CD4-positive, alpha-beta T cell treated with Interleukin-1 beta for 1 hour (primary cell): ENCODE data around the gene KATNBL1.

Experiments used
- DNase-seq, 2 donors: peaks; one replicate each; pipeline ENCODE4 v3.0.0-alpha.2; 2020 to 2022

Gene KATNBL1

GRCh38 chr15:34209421-34210282 is at the start of gene KATNBL1:
TSS of gene KATNBL1 (minus strand) at chr15:34210096. CDS start at chr15:34163676, 46,420 bp downstream.
- peak; percentile 95 for DNase-seq

GRCh38 chr15:34259566-34259965 is 49.7 kb upstream of the KATNBL1 start:
- DNase-seq: no peak

- DNase-seq: no peak
These were observed 48.3 kb upstream of the KATNBL1 start for GRCh38 chr15:34258151-34258550.

GRCh38 chr15:34252545-34252944 is 42.6 kb upstream of the KATNBL1 start:
- no peak for DNase-seq

- no peak for DNase-seq
These were observed 38.3 kb upstream of the KATNBL1 start for GRCh38 chr15:34248190-34248589.

GRCh38 chr15:34246276-34246976 is 36.5 kb upstream of the KATNBL1 start:
- DNase-seq: no peak

- DNase-seq: no peak
These were observed 33.3 kb upstream of the KATNBL1 start for GRCh38 chr15:34243226-34243625.

GRCh38 chr15:34242331-34242710 is 32.4 kb upstream of the KATNBL1 start:
- no peak for DNase-seq

GRCh38 chr15:34241376-34242330 is 31.8 kb upstream of the KATNBL1 start:
- peak; percentile 36 to 67 for DNase-seq

- no peak for DNase-seq
These were observed 30.6 kb upstream of the KATNBL1 start for GRCh38 chr15:34240537-34240936.

GRCh38 chr15:34239151-34239808 is 29.4 kb upstream of the KATNBL1 start:
- DNase-seq: no peak

GRCh38 chr15:34233614-34234013 is 23.7 kb upstream of the KATNBL1 start:
- DNase-seq: no peak

- DNase-seq: peak in 1 of 2 donors; percentile 7
These were observed 14.2 kb upstream of the KATNBL1 start for GRCh38 chr15:34223904-34224596.

- no peak for DNase-seq
These were observed 7.8 kb upstream of the KATNBL1 start for GRCh38 chr15:34217587-34218225.

- DNase-seq: no peak
These were observed 6.8 kb upstream of the KATNBL1 start for GRCh38 chr15:34216527-34217270.

GRCh38 chr15:34214135-34214534 is 4.2 kb upstream of the KATNBL1 start:
- DNase-seq: no peak

- no peak for DNase-seq
These were observed 3.8 kb upstream of the KATNBL1 start for GRCh38 chr15:34213690-34214089.

- DNase-seq: no peak
These were observed 3.9 kb downstream of the KATNBL1 start for GRCh38 chr15:34206011-34206410.

- no peak for DNase-seq
These were observed 6.0 kb downstream of the KATNBL1 start for GRCh38 chr15:34203936-34204335.

GRCh38 chr15:34203305-34203704 is 6.6 kb downstream of the KATNBL1 start:
- DNase-seq: no peak
